ENCODE data around the gene CDK19. TPM values are rescaled to one million over a fixed set of nuclear protein-coding genes. Genes with fewer than 3 reads are reported as not detected.

The CDK19 gene
- total RNA-seq, 1 experiment from 2014 or later = 7.0 TPM

GRCh38 chr6:110609101-110609500, 206.2 kb downstream of the CDK19 start:
- H2BK20ac ChIP-seq (ENCODE audit: low read depth, low read length, poor library complexity, severe bottlenecking) = no peak overlapping the region
- H3K9me3 Mint-ChIP-seq = no peaks in the 10 kb centered on the region
- H4K91ac ChIP-seq (ENCODE audit: insufficient read length, low read depth, low read length) = no peak overlapping the region
- H3K27me3 Mint-ChIP-seq (ENCODE audit: low read depth) = no peaks in the 10 kb centered on the region
- H3K9me3 ChIP-seq (ENCODE audit: control insufficient read depth, low read depth, low read length) = no peaks in the 10 kb centered on the region
- H2BK5ac ChIP-seq (ENCODE audit: insufficient read length, low read length) = no peak overlapping the region
- no peak overlapping the region for H3K4me3 Mint-ChIP-seq
- H4K8ac ChIP-seq (replicated peaks; ENCODE audit: insufficient read length, low read depth, low read length) = no peak overlapping the region
- no peaks in the 10 kb centered on the region for H3K23me2 ChIP-seq (ENCODE audit: insufficient read length, low read depth, low read length, poor library complexity, severe bottlenecking)
- no CpG with 5 or more reads among the region's 2 CpGs for WGBS (ENCODE audit: extremely low coverage, insufficient read length, low lambda C conversion rate)
- H3K4me1 ChIP-seq (ENCODE audit: insufficient read depth, low read length) = peaks cover 6% of the 10 kb centered on the region
- no peak overlapping the region for H3K9ac ChIP-seq (ENCODE audit: extremely low read depth, insufficient read length, low read length)
- no peaks in the 10 kb centered on the region for H3K79me2 ChIP-seq (ENCODE audit: insufficient read depth, low read length)
- H3K27me3 ChIP-seq (ENCODE audit: insufficient read depth, low read length) = no peaks in the 10 kb centered on the region
- H3K4me2 ChIP-seq (ENCODE audit: insufficient read depth, insufficient read length, low read length) = no peak overlapping the region
- no peak for TF ChIP-seq CTCF (conservative IDR thresholded peaks at IDR 0.05)
- no peaks in the 10 kb centered on the region for H3K79me1 ChIP-seq (ENCODE audit: insufficient read depth, low read depth, low read length, poor library complexity, severe bottlenecking)
- no peak overlapping the region for H3K56ac ChIP-seq (ENCODE audit: insufficient read length, low read depth, low read length)
- H4K20me1 ChIP-seq (ENCODE audit: control insufficient read depth, insufficient read depth, insufficient read length) = no peaks in the 10 kb centered on the region
- H3K23ac ChIP-seq (ENCODE audit: insufficient read length, low read depth, low read length) = no peak overlapping the region
- H2BK120ac ChIP-seq (ENCODE audit: low read depth, low read length, poor library complexity, severe bottlenecking) = no peak overlapping the region
- no peak overlapping the region for H3T11ph ChIP-seq (ENCODE audit: low read length)
- no peak overlapping the region for H2BK12ac ChIP-seq (ENCODE audit: insufficient read length, low read depth, low read length)
- H3K18ac ChIP-seq (ENCODE audit: insufficient read length, low read depth, low read length) = no peak overlapping the region
- no peak overlapping the region for H3K4ac ChIP-seq (ENCODE audit: low read depth, low read length)
- H2AFZ ChIP-seq (ENCODE audit: low read length) = no peak overlapping the region
- no peak overlapping the region for H4K5ac ChIP-seq (ENCODE audit: insufficient read length, low read depth, low read length)
- H3K27ac ChIP-seq (ENCODE audit: insufficient read length, low read depth, low read length) = no peak overlapping the region
- peaks cover 0 to 2% (median 0%) of the 10 kb centered on the region in 3 experiments; a peak in 2 of 7 replicates for H3K36me3 Mint-ChIP-seq (ENCODE audit: insufficient read depth in 1 of 3, low read depth in 3 of 3)
- no peak for DNase-seq
- peaks cover 31 to 35% of the 10 kb centered on the region in 2 experiments for H3K4me1 Mint-ChIP-seq
- H3K27ac Mint-ChIP-seq = no peak overlapping the region; a peak in 2 of 7 replicates
- H3K14ac ChIP-seq (ENCODE audit: insufficient read depth, low read length) = no peak overlapping the region
- H2AK5ac ChIP-seq (ENCODE audit: insufficient read length, low read length) = no peak overlapping the region
- no peak overlapping the region for H2BK15ac ChIP-seq (ENCODE audit: low read depth, low read length)

All from H9 (cell line).